NCI-H2107 (cell line): ENCODE results near the gene ZNF618.

Experiments
- DNase-seq: peaks from one replicate; lab custom pipeline; 2025; lab: John Stamatoyannopoulos, UW

ZNF618 gene

GRCh38 chr9:113912816-113913215, 36.7 kb downstream of the ZNF618 start:
- no peak for DNase-seq

- DNase-seq: no peak
Observed at GRCh38 chr9:113913426-113914195, 37.5 kb downstream of the ZNF618 start.

- DNase-seq: no peak
Observed at GRCh38 chr9:113914517-113914916, 38.4 kb downstream of the ZNF618 start.

- DNase-seq: no peak
Observed at GRCh38 chr9:113915817-113916434, 39.8 kb downstream of the ZNF618 start.

GRCh38 chr9:113916931-113917330, 40.8 kb downstream of the ZNF618 start:
- no peak for DNase-seq

GRCh38 chr9:113918697-113919350, 42.7 kb downstream of the ZNF618 start:
- DNase-seq: no peak

- DNase-seq: no peak
Observed at GRCh38 chr9:113919382-113919781, 43.3 kb downstream of the ZNF618 start.

- DNase-seq: no peak
Observed at GRCh38 chr9:113919871-113920270, 43.8 kb downstream of the ZNF618 start.

GRCh38 chr9:113920872-113921271, 44.8 kb downstream of the ZNF618 start:
- no peak for DNase-seq

GRCh38 chr9:113921396-113921925, 45.4 kb downstream of the ZNF618 start:
- DNase-seq: no peak

GRCh38 chr9:113922160-113922559, 46.1 kb downstream of the ZNF618 start:
- no peak for DNase-seq

- DNase-seq: no peak
Observed at GRCh38 chr9:113926211-113926610, 50.1 kb downstream of the ZNF618 start.

GRCh38 chr9:113927277-113927676, 51.2 kb downstream of the ZNF618 start:
- DNase-seq: no peak

- DNase-seq: no peak
Observed at GRCh38 chr9:113928269-113928668, 52.2 kb downstream of the ZNF618 start.

- no peak for DNase-seq
Observed at GRCh38 chr9:113929634-113930389, 53.7 kb downstream of the ZNF618 start.

GRCh38 chr9:113930390-113930783, 54.3 kb downstream of the ZNF618 start:
- DNase-seq: no peak

- no peak for DNase-seq
Observed at GRCh38 chr9:113931140-113931539, 55.0 kb downstream of the ZNF618 start.

- DNase-seq: no peak
Observed at GRCh38 chr9:113931777-113932176, 55.7 kb downstream of the ZNF618 start.

GRCh38 chr9:113932906-113933584, 56.9 kb downstream of the ZNF618 start:
- no peak for DNase-seq

- DNase-seq: no peak
Observed at GRCh38 chr9:113933671-113934070, 57.6 kb downstream of the ZNF618 start.

- no peak for DNase-seq
Observed at GRCh38 chr9:113934167-113934828, 58.2 kb downstream of the ZNF618 start.
